Neural progenitor cell (in vitro differentiated cells): Measurements from ENCODE around the gene PAPPA2.

ENCODE experiments used
- CTCF ChIP-seq: fragments of 200-600 bp; sonication (generic); IDR thresholded peaks from 2 replicates; pipeline ENCODE4 v1.5.1; 2017; ENCODE audit warnings: antibody characterized with exemption, mild to moderate bottlenecking
- EZH2phosphoT487 ChIP-seq: fragments of 200-600 bp; sonication (generic); IDR thresholded peaks from 2 replicates; pipeline ENCODE4 v1.6.1; 2017; ENCODE audit warnings: antibody characterized with exemption

GRCh38 chr1:176816232-176816631 lies 353.3 kb downstream of the PAPPA2 start:
- TF ChIP-seq CTCF (no peak), EZH2phosphoT487 (no peak)
